Rectal smooth muscle tissue (tissue), 1 donor: ENCODE results near the gene DROSHA.
"Not testable (repeated sequence)": the region's sequence is repeated elsewhere in the genome, so short reads cannot be mapped to it uniquely, and the experiment has no call there.

Source experiments
- H3K27ac ChIP-seq: one replicate; pipeline ENCODE4 v1.7.0; 2013; ENCODE audit warnings: low read depth, low read length, inconsistent platforms
- H3K27me3 ChIP-seq: one replicate; pipeline ENCODE4 v1.7.0; 2013; ENCODE audit warnings: low read length; ENCODE audit not compliant: control insufficient read depth, insufficient read depth
- H3K36me3 ChIP-seq: one replicate; pipeline ENCODE4 v1.7.0; 2013; ENCODE audit warnings: low read length; ENCODE audit not compliant: control insufficient read depth, insufficient read depth
- H3K4me1 ChIP-seq: one replicate; pipeline ENCODE4 v1.7.0; 2013; ENCODE audit warnings: low read length; ENCODE audit not compliant: control insufficient read depth, insufficient read depth
- H3K4me3 ChIP-seq: one replicate; pipeline ENCODE4 v1.7.0; 2013; ENCODE audit warnings: low read length
- H3K9ac ChIP-seq: one replicate; pipeline ENCODE4 v1.7.0; 2013; ENCODE audit warnings: low read length

DROSHA gene

DNA sequence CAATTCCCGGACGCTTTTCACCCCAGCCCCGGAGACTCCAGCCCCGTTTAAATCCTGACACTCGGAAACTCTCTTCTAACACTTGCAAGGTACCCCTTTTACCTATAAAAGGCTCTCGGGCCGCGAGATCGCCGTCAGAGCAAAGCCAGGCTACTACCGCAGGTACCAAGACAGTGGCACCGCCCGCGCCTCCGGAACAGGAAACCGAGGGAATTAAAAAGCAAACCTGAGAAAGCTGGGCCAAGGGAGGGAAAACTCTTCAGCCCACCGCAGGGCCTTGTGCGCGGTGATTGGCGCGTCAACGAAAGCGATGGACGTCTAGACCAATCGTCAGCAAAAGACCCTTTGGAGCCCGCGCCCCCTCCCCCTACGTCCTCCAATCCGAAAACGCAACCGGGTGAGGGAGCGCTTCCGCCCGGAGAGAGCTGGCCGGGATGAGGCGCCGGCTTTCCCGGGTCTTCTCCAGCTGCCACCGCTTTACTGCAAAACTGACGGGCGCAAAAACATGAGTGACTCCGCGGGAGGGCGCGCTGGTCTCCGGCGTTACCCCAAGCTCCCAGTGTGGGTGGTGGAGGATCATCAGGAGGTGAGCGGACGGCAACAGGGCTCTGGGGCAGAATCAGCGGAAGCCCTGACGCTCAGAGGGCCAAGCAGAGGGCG, at the start of gene DROSHA, which contains the start of gene C5orf22:
DROSHA (minus strand) TSS at position 206 of the 660 bp plus-strand sequence. CDS start 3,034 bp downstream, outside the sequence.
C5orf22 (plus strand) TSS at position 414 of the 660 bp plus-strand sequence; CDS start at position 506, 92 bp downstream.
- peaks cover 7% of the 10 kb centered on the region for H3K4me1 ChIP-seq

DNA sequence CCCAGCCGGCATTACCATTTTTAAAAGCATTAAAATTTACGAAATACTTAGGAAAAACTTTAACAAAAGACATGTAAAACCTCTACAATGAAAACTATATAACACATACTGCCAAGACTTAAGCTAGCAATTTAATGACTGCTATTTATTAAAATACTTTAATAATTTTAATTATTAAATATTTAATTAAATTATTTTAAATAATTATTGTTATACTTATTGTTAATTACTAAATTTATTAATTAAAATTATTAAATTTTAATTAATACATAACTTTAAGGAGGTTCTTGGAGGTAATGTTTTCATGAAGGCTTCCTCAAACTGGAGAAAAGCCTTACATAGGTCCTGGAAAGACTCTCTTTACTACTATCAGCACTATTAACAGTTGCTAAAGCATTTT, 47.7 kb upstream of the DROSHA start:
- H3K27me3 ChIP-seq: no peaks in the 10 kb centered on the region
- no peak overlapping the region for H3K9ac ChIP-seq
- no peaks in the 10 kb centered on the region for H3K36me3 ChIP-seq
- no peak overlapping the region for H3K4me3 ChIP-seq
- no peaks in the 10 kb centered on the region for H3K4me1 ChIP-seq
- H3K27ac ChIP-seq: no peak overlapping the region

More for the DNA sequence above, at the start of gene DROSHA, which contains the start of gene C5orf22:
- Histone ChIP-seq H3K4me3 (peak within 1 kb of the TSS; percentile 98), H3K27me3 (no peaks in the 10 kb centered on the region), H3K36me3 (peaks cover 19% of the 10 kb centered on the region), H3K9ac (peak within 1 kb of the TSS; percentile 85), H3K27ac (peak within 1 kb of the TSS; percentile 80)

- no peak overlapping the region for H3K9ac ChIP-seq
- H3K27ac ChIP-seq: no peak overlapping the region
- no peak overlapping the region for H3K4me3 ChIP-seq
- H3K4me1 ChIP-seq: no peaks in the 10 kb centered on the region
- no peaks in the 10 kb centered on the region for H3K36me3 ChIP-seq
- no peaks in the 10 kb centered on the region for H3K27me3 ChIP-seq
These were observed 45.5 kb upstream of the DROSHA start for GRCh38 chr5:31577438-31577837.

GRCh38 chr5:31574772-31575171, 42.9 kb upstream of the DROSHA start:
- Histone ChIP-seq H3K36me3 (no peaks in the 10 kb centered on the region), H3K4me3 (no peak overlapping the region), H3K27me3 (no peaks in the 10 kb centered on the region), H3K4me1 (no peaks in the 10 kb centered on the region), H3K9ac (no peak overlapping the region), H3K27ac (no peak overlapping the region)

DNA sequence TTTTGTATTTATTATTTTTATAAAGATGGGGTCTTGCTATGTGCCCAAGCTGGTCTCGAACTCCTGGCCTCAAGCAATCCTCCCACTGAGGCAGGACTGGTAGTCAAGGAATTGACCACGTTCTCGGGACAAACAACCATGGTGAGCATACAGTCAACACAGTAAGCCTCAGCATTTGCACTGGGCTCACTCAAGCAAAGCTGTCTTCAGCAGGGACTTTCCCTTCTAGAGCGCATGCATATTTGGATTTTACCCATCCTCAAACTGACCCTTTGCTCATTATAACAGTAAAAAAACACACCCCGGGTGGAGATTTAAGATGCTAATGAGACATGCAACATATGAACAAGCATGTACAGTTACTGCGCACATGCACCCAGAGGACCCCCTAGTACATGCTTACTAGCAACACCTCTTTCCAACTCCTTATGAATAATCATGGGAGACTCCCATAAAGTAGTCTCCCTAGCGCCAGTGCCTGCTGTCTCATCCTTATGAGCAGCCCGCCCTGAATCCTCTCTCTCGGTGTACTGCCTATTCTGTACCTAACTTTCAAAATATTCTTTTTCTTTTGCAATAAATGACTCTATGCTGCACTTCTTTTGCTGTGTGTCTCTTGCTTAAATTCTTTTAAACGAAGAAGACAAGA, 41.7 kb upstream of the DROSHA start:
- no peak overlapping the region for H3K4me3 ChIP-seq
- no peak overlapping the region for H3K27ac ChIP-seq
- no peak overlapping the region for H3K9ac ChIP-seq
- H3K27me3 ChIP-seq: no peaks in the 10 kb centered on the region
- no peaks in the 10 kb centered on the region for H3K4me1 ChIP-seq
- no peaks in the 10 kb centered on the region for H3K36me3 ChIP-seq

DNA sequence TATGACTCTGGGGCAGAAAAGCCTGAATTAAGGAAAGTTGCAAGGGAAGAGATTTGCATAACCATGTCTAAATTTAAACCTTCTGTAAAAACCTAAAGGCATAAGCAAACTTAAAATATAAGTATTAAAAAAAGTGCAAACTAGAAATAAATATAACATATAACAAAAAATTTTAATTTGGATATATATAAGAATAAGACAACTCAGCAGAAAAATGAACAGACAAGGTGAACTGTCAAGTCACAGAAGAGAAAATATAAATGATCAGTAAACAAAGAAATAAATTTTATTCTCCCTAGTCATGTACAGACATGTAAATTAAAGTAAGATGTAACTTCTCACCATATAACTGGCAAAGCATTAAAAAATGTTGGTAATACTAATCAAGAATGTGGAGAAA, 37.2 kb upstream of the DROSHA start:
- H3K9ac ChIP-seq: no peak overlapping the region
- no peak overlapping the region for H3K27ac ChIP-seq
- no peaks in the 10 kb centered on the region for H3K36me3 ChIP-seq
- H3K4me1 ChIP-seq: no peaks in the 10 kb centered on the region
- no peak overlapping the region for H3K4me3 ChIP-seq
- H3K27me3 ChIP-seq: no peaks in the 10 kb centered on the region

DNA sequence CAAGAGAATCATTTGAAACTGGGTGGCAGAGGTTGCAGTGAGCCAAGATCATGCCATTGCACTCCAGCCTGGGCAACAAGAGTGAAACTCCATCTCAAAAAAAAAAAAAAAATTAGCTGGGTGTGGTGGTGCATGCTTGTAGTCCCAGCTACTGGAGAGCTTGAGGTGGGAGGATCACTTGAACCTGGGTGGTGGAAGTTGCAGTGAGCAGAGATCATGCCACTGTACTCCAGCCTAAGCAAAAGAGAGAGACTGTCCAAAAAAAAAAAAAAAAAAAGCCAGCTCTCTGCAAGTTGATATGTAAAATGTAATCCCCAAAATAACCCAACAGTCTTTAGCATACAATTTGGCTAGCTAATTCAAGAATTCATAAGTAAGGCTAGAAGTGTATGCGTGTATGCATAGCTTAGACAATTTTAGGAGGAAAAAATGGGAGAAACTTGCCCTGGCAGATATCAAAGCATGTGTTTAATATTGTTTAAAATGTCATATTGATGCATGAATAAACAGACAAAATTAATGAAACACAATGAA, 36.5 kb upstream of the DROSHA start:
- H3K36me3 ChIP-seq: no peaks in the 10 kb centered on the region

GRCh38 chr5:31566362-31566761, 34.5 kb upstream of the DROSHA start:
- not testable (repeated sequence) for H3K27me3 ChIP-seq, H3K4me3 ChIP-seq, H3K36me3 ChIP-seq, H3K27ac ChIP-seq, H3K9ac ChIP-seq
- peaks cover 12% of the 10 kb centered on the region for H3K4me1 ChIP-seq

More for the DNA sequence above, 36.5 kb upstream of the DROSHA start:
- Histone ChIP-seq H3K27ac (no peak overlapping the region), H3K4me3 (no peak overlapping the region), H3K9ac (no peak overlapping the region), H3K27me3 (no peaks in the 10 kb centered on the region), H3K4me1 (peaks cover 1% of the 10 kb centered on the region)

GRCh38 chr5:31563216-31563615, 31.3 kb upstream of the DROSHA start:
- H3K27me3 ChIP-seq: no peaks in the 10 kb centered on the region
- no peak overlapping the region for H3K4me3 ChIP-seq
- H3K4me1 ChIP-seq: peaks cover 12% of the 10 kb centered on the region
- H3K9ac ChIP-seq: no peak overlapping the region
- H3K27ac ChIP-seq: no peak overlapping the region
- H3K36me3 ChIP-seq: no peaks in the 10 kb centered on the region

- H3K27me3 ChIP-seq: no peaks in the 10 kb centered on the region
- H3K9ac ChIP-seq: no peak overlapping the region
- H3K4me1 ChIP-seq: peaks cover 12% of the 10 kb centered on the region
- no peak overlapping the region for H3K27ac ChIP-seq
- H3K36me3 ChIP-seq: no peaks in the 10 kb centered on the region
- no peak overlapping the region for H3K4me3 ChIP-seq
These were observed 30.1 kb upstream of the DROSHA start for GRCh38 chr5:31561946-31562345.

DNA sequence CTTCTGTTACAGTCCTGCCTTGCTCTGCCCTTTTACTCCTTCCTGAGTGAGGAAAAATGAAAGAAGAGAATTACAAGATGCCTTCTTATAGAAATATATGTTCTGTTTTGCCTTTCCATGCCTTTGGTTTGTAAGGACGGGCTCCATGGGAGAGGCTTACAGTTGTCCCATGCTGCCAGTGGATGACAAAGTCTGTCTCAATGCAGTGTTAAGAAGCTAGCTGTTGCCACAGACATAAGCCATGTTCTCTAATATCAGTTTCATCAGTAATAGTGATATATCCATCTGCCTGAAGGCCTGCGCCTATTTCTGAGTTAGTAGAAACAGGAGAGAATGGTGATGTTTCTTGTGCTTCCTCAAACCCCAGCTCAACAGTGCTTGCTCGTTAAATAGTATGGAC, 28.0 kb upstream of the DROSHA start:
- Histone ChIP-seq H3K4me1 (peaks cover 12% of the 10 kb centered on the region), H3K36me3 (no peaks in the 10 kb centered on the region), H3K27ac (no peak overlapping the region), H3K9ac (no peak overlapping the region), H3K4me3 (no peak overlapping the region), H3K27me3 (no peaks in the 10 kb centered on the region)

GRCh38 chr5:31556461-31556860, 24.6 kb upstream of the DROSHA start:
- no peaks in the 10 kb centered on the region for H3K27me3 ChIP-seq
- H3K4me1 ChIP-seq: no peaks in the 10 kb centered on the region
- no peaks in the 10 kb centered on the region for H3K36me3 ChIP-seq
- no peak overlapping the region for H3K4me3 ChIP-seq
- no peak overlapping the region for H3K27ac ChIP-seq
- H3K9ac ChIP-seq: no peak overlapping the region
